ENCODE data around the gene SLC35F3.
"Not testable (repeated sequence)": the region's sequence is repeated elsewhere in the genome, so short reads cannot be mapped to it uniquely, and the experiment has no call there.

SLC35F3 gene

DNA sequence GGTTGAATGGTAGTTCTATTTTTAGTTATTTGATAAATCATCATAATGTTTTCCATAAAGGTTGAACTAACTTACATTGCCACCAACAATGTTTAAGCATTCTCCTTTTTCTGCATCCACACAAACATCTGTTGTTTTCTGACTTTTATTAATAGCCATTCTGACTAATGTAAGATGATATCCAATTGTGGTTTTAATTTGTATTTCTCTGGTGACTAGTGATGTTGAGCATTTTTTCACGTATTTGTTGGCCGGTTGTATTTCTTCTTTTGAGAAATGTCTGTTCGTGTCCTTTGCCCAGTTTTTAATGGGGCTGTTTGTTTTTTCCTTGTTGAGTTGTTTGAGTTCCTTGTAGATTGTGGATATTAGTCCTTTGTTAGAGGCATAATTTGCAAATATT, 24.6 kb upstream of the SLC35F3 start:
- Histone ChIP-seq H3K27ac (ENCODE audit: low read depth in 2 of 2, low read length in 2 of 2) (no peak overlapping the region), H3K9ac (ENCODE audit: low read depth in 1 of 2, low read length in 2 of 2) (no peak overlapping the region), H3K4me1 (ENCODE audit: control insufficient read depth in 2 of 2, insufficient read depth in 2 of 2, low read length in 2 of 2) (no peaks in the 10 kb centered on the region), H3K9me3 (ENCODE audit: control insufficient read depth in 2 of 2, low read length in 2 of 2) (no peaks in the 10 kb centered on the region), H3K36me3 (ENCODE audit: control insufficient read depth in 2 of 2, insufficient read depth in 2 of 2, low read length in 2 of 2) (no peaks in the 10 kb centered on the region), H3K4me3 (ENCODE audit: low read length in 2 of 2) (no peak overlapping the region), H3K27me3 (ENCODE audit: control insufficient read depth in 2 of 2, insufficient read depth in 2 of 2, low read length in 2 of 2) (no peaks in the 10 kb centered on the region)

DNA sequence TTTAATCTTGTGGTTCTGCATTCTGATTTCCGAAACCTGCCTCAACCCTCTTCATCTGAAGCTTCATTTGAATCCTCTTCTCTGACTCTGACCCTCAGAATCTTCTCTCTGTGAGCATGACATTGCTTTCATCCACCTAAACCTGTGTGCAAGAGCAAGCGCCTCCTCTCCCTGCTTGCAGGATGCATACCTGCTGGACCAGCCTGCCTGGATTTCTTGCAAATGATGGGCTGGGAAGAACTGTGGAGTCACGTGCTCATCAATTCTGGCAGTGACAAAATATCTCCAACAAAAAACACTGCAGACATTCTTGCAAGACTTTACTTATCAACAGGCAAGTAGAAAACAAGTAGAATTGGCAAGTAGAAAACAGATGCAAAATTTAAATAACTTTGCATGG, 20.8 kb upstream of the SLC35F3 start:
- H3K4me3 ChIP-seq (ENCODE audit: low read length in 2 of 2): no peak overlapping the region

DNA sequence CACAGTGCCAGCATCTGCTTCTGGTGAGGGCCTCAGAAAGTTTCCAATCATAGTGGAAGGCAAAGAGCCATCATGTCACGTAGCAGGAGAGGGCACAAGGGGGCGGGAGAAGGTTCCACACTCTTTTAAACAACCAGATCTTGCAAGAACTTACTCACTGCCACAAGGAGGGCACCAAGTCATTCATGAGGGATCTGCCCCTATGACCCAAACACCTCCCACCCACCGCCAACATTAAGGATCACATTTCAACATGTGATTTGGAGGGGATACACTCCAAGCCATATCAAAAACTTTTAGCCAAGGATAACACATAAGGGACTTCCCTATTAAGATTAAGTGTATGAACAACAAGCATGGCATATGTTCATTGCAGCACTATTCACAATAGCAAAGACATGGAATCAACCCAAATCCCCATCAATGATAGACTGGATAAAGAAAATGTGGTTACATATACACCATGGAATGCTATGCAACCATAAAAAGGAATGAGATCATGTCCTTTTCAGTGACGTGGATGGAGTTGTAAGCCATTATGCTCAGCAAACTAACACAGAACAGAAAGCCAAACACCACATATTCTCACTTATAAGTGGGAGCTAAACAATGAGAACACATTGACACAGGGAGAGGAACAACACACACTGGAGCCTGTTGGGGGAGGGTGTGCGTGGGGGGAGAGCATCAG, 19.9 kb upstream of the SLC35F3 start:
- Histone ChIP-seq H3K9me3 (ENCODE audit: control insufficient read depth in 2 of 2, low read length in 2 of 2) (no peaks in the 10 kb centered on the region), H3K4me3 (ENCODE audit: low read length in 2 of 2) (no peak overlapping the region), H3K4me1 (ENCODE audit: control insufficient read depth in 2 of 2, insufficient read depth in 2 of 2, low read length in 2 of 2) (no peaks in the 10 kb centered on the region), H3K27ac (ENCODE audit: low read depth in 2 of 2, low read length in 2 of 2) (no peak overlapping the region), H3K9ac (ENCODE audit: low read depth in 1 of 2, low read length in 2 of 2) (no peak overlapping the region), H3K27me3 (ENCODE audit: control insufficient read depth in 2 of 2, insufficient read depth in 2 of 2, low read length in 2 of 2) (no peaks in the 10 kb centered on the region), H3K36me3 (ENCODE audit: control insufficient read depth in 2 of 2, insufficient read depth in 2 of 2, low read length in 2 of 2) (no peaks in the 10 kb centered on the region)

More for the DNA sequence above, 20.8 kb upstream of the SLC35F3 start:
- no peaks in the 10 kb centered on the region for H3K36me3 ChIP-seq (ENCODE audit: control insufficient read depth in 2 of 2, insufficient read depth in 2 of 2, low read length in 2 of 2)
- H3K4me1 ChIP-seq (ENCODE audit: control insufficient read depth in 2 of 2, insufficient read depth in 2 of 2, low read length in 2 of 2): no peaks in the 10 kb centered on the region
- H3K9me3 ChIP-seq (ENCODE audit: control insufficient read depth in 2 of 2, low read length in 2 of 2): no peaks in the 10 kb centered on the region
- H3K27me3 ChIP-seq (ENCODE audit: control insufficient read depth in 2 of 2, insufficient read depth in 2 of 2, low read length in 2 of 2): no peaks in the 10 kb centered on the region
- no peak overlapping the region for H3K9ac ChIP-seq (ENCODE audit: low read depth in 1 of 2, low read length in 2 of 2)
- H3K27ac ChIP-seq (ENCODE audit: low read depth in 2 of 2, low read length in 2 of 2): no peak overlapping the region

DNA sequence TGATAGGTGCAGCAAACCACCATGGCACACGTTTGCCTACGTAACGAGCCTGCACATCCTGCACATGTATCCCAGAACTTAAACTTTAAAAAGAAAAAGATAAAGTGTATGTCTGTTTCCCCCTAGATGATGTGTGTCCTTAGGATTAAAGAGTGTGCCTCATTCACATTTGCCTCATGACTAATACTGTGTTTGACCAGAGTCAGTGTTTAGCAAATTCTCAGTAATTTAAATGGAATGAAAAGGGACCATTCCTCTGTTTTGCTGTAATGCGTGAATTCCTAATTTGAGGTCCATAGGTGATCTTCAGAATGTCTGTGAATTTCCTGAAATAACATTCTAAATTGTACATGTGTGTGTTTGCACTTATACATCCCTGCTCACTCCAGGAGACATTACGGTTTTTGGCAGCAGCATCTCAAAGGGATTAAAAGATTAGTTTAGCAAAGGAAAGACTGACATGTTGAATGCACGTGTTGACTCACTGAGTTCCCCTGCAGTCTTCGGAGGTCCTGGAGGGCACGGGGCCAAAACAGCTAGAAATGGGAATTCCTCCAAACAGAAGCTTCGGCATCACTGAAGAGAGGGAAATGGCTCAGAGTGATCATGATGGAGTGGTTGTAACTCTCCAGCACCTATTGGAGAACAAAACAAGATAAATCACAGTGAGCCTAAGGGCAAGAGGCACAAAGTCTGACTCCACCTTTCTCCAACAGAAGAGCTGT, 19.1 kb upstream of the SLC35F3 start:
- Histone ChIP-seq H3K9ac (ENCODE audit: low read depth in 1 of 2, low read length in 2 of 2) (no peak overlapping the region), H3K36me3 (ENCODE audit: control insufficient read depth in 2 of 2, insufficient read depth in 2 of 2, low read length in 2 of 2) (no peaks in the 10 kb centered on the region), H3K4me3 (ENCODE audit: low read length in 2 of 2) (no peak overlapping the region), H3K27ac (ENCODE audit: low read depth in 2 of 2, low read length in 2 of 2) (no peak overlapping the region), H3K9me3 (ENCODE audit: control insufficient read depth in 2 of 2, low read length in 2 of 2) (no peaks in the 10 kb centered on the region), H3K4me1 (ENCODE audit: control insufficient read depth in 2 of 2, insufficient read depth in 2 of 2, low read length in 2 of 2) (no peaks in the 10 kb centered on the region), H3K27me3 (ENCODE audit: control insufficient read depth in 2 of 2, insufficient read depth in 2 of 2, low read length in 2 of 2) (no peaks in the 10 kb centered on the region)

DNA sequence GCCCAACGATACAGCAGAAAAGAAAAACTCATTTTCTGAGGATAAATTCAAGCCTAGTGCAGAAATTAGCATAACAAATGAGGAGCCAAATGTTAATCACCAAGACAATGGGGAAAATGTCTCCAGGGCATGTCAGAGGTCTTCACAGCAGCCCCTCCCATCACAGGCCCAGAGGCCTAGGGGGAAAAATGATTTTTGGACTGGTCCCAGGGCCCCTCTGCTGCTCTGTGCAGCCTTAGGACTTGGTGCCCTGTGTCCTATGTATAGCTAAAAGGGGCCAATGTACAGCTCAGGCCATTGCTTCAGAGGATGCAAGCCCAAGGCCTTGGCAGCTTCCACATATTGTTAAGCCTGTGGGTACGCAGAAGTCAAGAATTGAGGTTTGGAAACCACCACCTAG, 13.3 kb upstream of the SLC35F3 start:
- H3K9me3 ChIP-seq (ENCODE audit: control insufficient read depth in 2 of 2, low read length in 2 of 2); H3K4me1 ChIP-seq (ENCODE audit: control insufficient read depth in 2 of 2, insufficient read depth in 2 of 2, low read length in 2 of 2); H3K36me3 ChIP-seq (ENCODE audit: control insufficient read depth in 2 of 2, insufficient read depth in 2 of 2, low read length in 2 of 2); H3K4me3 ChIP-seq (ENCODE audit: low read length in 2 of 2); H3K27ac ChIP-seq (ENCODE audit: low read depth in 2 of 2, low read length in 2 of 2); H3K27me3 ChIP-seq (ENCODE audit: control insufficient read depth in 2 of 2, insufficient read depth in 2 of 2, low read length in 2 of 2); H3K9ac ChIP-seq (ENCODE audit: low read depth in 1 of 2, low read length in 2 of 2): not testable (repeated sequence)

DNA sequence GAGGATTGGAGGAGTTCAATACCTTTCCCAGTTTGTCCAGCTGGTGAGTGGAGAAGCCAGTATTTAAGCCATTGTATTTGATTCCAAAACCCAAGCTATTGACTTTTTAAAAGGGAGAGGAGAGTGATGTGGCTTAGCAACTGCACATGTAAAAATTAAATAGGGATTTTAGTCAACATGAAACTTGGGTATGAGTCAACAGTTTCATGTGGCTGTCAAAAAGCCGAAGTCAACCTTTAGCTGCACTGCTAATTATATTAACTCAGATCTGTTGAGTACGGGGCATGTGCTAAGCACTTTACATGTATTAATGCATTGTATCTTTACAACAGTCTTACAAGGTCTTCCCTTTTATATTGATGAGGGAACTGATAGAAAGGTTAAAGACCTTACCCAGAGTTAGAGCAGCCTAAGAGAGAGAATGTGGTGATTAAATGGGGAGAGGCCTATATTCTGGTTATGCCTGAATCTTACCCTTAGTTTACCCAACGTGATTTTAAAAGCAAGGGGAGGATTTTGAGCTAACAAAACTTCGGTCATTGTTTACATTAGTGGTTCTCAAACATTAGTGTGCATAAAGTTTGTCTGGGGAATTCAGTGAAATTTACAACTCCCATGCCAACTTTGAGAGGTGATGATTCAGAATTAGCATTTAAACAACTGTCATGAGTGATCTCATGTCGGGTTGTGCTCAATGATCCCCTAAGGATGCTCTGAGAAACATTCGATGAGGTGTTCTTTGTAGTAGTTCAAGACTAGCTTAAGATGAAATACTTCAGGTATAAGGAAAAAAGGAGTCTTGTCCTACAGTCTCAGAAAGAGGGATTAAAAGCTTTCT, 6.9 kb upstream of the SLC35F3 start:
- H3K36me3 ChIP-seq (ENCODE audit: control insufficient read depth in 2 of 2, insufficient read depth in 2 of 2, low read length in 2 of 2): no peaks in the 10 kb centered on the region
- H3K27ac ChIP-seq (ENCODE audit: low read depth in 2 of 2, low read length in 2 of 2): no peak overlapping the region
- no peaks in the 10 kb centered on the region for H3K4me1 ChIP-seq (ENCODE audit: control insufficient read depth in 2 of 2, insufficient read depth in 2 of 2, low read length in 2 of 2)
- no peak overlapping the region for H3K4me3 ChIP-seq (ENCODE audit: low read length in 2 of 2)
- no peaks in the 10 kb centered on the region for H3K9me3 ChIP-seq (ENCODE audit: control insufficient read depth in 2 of 2, low read length in 2 of 2)
- no peaks in the 10 kb centered on the region for H3K27me3 ChIP-seq (ENCODE audit: control insufficient read depth in 2 of 2, insufficient read depth in 2 of 2, low read length in 2 of 2)
- H3K9ac ChIP-seq (ENCODE audit: low read depth in 1 of 2, low read length in 2 of 2): no peak overlapping the region

DNA sequence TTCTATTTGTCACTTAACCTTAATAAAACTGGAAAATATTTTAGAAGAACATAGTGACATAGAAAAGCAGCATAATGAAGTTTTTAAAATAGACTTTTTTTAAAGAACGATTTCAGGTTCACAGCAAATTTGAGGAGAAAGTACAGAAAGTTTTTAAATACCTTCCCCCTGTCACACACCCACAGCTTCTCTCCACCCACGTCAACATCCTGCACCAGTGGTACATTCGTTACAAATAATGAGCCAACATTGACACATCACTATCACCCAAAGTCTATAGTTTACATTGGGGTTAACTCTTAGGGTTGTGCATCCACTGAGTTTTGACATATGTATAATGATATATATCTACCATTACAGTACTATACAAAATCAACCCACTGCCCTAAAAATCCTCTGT, 3.0 kb upstream of the SLC35F3 start:
- H3K9ac ChIP-seq (ENCODE audit: low read depth in 1 of 2, low read length in 2 of 2): no peak overlapping the region

DNA sequence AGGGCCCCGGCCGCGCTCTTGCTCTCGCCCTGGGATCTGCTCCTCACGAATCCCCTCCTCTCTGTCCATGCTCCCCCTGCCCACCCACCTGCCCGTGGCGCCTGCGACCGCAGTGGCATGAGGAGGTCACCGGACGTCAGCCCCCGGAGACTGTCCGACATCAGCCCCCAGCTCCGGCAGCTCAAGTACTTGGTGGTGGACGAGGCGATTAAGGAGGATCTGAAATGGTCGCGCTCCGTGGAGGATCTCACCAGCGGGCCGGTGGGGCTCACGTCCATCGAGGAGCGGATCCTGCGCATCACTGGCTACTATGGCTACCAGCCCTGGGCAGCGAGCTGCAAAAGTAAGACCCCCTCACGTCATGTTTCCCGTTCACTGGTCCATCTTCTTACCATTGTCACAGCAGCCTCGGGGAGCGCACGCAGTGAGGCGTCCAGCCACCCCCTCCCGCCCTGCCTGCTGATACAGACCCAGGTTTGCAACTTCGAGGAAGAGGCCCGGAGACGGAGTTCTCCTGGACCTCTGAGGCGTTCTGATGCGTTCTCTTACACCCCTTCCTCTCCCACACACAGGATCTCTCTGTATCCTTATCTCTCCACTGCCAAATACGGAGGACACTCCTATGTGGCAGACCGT, 1.1 kb downstream of the SLC35F3 start:
- H3K9me3 ChIP-seq (ENCODE audit: control insufficient read depth in 2 of 2, low read length in 2 of 2): no peaks in the 10 kb centered on the region
- peaks cover 8 to 10% of the 10 kb centered on the region in 2 donors for H3K27me3 ChIP-seq (ENCODE audit: control insufficient read depth in 2 of 2, insufficient read depth in 2 of 2, low read length in 2 of 2)
- no peak overlapping the region for H3K4me3 ChIP-seq (ENCODE audit: low read length in 2 of 2)
- no peaks in the 10 kb centered on the region for H3K36me3 ChIP-seq (ENCODE audit: control insufficient read depth in 2 of 2, insufficient read depth in 2 of 2, low read length in 2 of 2)
- H3K4me1 ChIP-seq (ENCODE audit: control insufficient read depth in 2 of 2, insufficient read depth in 2 of 2, low read length in 2 of 2): no peaks in the 10 kb centered on the region
- H3K27ac ChIP-seq (ENCODE audit: low read depth in 2 of 2, low read length in 2 of 2): no peak overlapping the region
- H3K9ac ChIP-seq (ENCODE audit: low read depth in 1 of 2, low read length in 2 of 2): no peak overlapping the region

More for the DNA sequence above, 3.0 kb upstream of the SLC35F3 start:
- H3K4me1 ChIP-seq (ENCODE audit: control insufficient read depth in 2 of 2, insufficient read depth in 2 of 2, low read length in 2 of 2): no peaks in the 10 kb centered on the region
- H3K4me3 ChIP-seq (ENCODE audit: low read length in 2 of 2): no peak overlapping the region
- no peaks in the 10 kb centered on the region for H3K36me3 ChIP-seq (ENCODE audit: control insufficient read depth in 2 of 2, insufficient read depth in 2 of 2, low read length in 2 of 2)
- H3K27ac ChIP-seq (ENCODE audit: low read depth in 2 of 2, low read length in 2 of 2): no peak overlapping the region
- H3K27me3 ChIP-seq (ENCODE audit: control insufficient read depth in 2 of 2, insufficient read depth in 2 of 2, low read length in 2 of 2): peaks cover 6 to 10% of the 10 kb centered on the region in 2 donors
- no peaks in the 10 kb centered on the region for H3K9me3 ChIP-seq (ENCODE audit: control insufficient read depth in 2 of 2, low read length in 2 of 2)

DNA sequence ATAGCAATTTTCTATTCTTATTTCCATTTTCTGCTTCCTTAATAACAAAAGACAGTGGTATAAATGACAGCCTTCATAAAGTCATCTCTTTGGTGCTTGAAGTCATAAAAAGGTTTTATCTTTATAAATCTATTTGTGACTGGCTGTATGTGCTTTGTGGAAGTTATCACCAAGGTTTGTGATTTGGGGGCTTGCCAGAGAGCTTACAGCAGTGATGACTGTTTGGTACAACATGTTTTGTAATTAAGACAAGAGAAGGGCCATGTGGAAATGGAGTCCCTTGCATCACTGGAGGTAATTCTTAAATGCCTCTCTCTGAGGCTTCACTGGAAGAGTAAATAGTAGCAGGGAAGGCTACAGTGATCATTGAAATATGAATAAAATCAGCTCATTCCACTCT, 2.7 kb downstream of the SLC35F3 start:
- Histone ChIP-seq H3K4me1 (ENCODE audit: control insufficient read depth in 2 of 2, insufficient read depth in 2 of 2, low read length in 2 of 2) (no peaks in the 10 kb centered on the region), H3K9ac (ENCODE audit: low read depth in 1 of 2, low read length in 2 of 2) (no peak overlapping the region), H3K36me3 (ENCODE audit: control insufficient read depth in 2 of 2, insufficient read depth in 2 of 2, low read length in 2 of 2) (no peaks in the 10 kb centered on the region), H3K9me3 (ENCODE audit: control insufficient read depth in 2 of 2, low read length in 2 of 2) (no peaks in the 10 kb centered on the region), H3K4me3 (ENCODE audit: low read length in 2 of 2) (no peak overlapping the region), H3K27me3 (ENCODE audit: control insufficient read depth in 2 of 2, insufficient read depth in 2 of 2, low read length in 2 of 2) (peaks cover 8 to 10% of the 10 kb centered on the region in 2 donors), H3K27ac (ENCODE audit: low read depth in 2 of 2, low read length in 2 of 2) (no peak overlapping the region)

DNA sequence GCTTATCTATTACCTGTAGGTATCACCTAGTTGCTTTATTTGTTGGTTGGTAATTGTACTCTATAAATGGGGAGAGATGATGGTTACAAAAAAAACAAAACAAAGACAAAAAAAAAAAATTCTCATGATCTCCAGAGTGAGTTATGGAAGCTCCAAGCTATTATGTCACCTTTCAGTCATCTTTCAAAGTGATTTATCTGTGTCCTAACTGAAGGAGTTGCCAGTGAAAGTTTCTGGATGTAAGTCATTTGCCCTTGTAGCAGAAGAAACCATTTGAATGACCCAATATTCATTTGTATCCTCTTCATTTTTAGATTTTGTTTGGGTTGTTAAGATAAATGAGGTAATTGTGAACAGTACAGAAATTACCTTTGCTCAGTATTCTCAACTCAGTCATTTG, 3.6 kb downstream of the SLC35F3 start:
- no peaks in the 10 kb centered on the region for H3K9me3 ChIP-seq (ENCODE audit: control insufficient read depth in 2 of 2, low read length in 2 of 2)
- no peaks in the 10 kb centered on the region for H3K4me1 ChIP-seq (ENCODE audit: control insufficient read depth in 2 of 2, insufficient read depth in 2 of 2, low read length in 2 of 2)
- no peak overlapping the region for H3K27ac ChIP-seq (ENCODE audit: low read depth in 2 of 2, low read length in 2 of 2)
- no peak overlapping the region for H3K9ac ChIP-seq (ENCODE audit: low read depth in 1 of 2, low read length in 2 of 2)
- peaks cover 8 to 10% of the 10 kb centered on the region in 2 donors for H3K27me3 ChIP-seq (ENCODE audit: control insufficient read depth in 2 of 2, insufficient read depth in 2 of 2, low read length in 2 of 2)
- no peaks in the 10 kb centered on the region for H3K36me3 ChIP-seq (ENCODE audit: control insufficient read depth in 2 of 2, insufficient read depth in 2 of 2, low read length in 2 of 2)
- no peak overlapping the region for H3K4me3 ChIP-seq (ENCODE audit: low read length in 2 of 2)
